Neural cell (in vitro differentiated cells): ENCODE data around the gene OSR1. TPM values are rescaled to one million over a fixed set of nuclear protein-coding genes. Genes with fewer than 3 reads are reported as not detected.

Source experiments
- H2AFZ ChIP-seq: fragments of 200-600, 300-800 bp; sonication (generic), shearing (Covaris generic); 2 replicates; pipeline ENCODE4 v1.6.0; 2014; ENCODE audit warnings: low read depth, mild to moderate bottlenecking, antibody characterized with exemption, low read length, moderate library complexity
- H3F3A ChIP-seq: fragments of 200-600 bp; shearing (Covaris generic); 2 replicates; pipeline ENCODE4 v1.6.1; 2016; ENCODE audit warnings: mild to moderate bottlenecking, moderate library complexity, mixed read lengths, antibody characterized with exemption, low read length; ENCODE audit not compliant: insufficient read depth, poor library complexity, severe bottlenecking
- H3K27ac ChIP-seq: fragments of 200-600, 300-800 bp; sonication (generic), shearing (Covaris generic); 2 replicates; pipeline ENCODE4 v1.5.1; 2014; ENCODE audit warnings: mild to moderate bottlenecking, low read length, moderate library complexity
- H3K27me3 ChIP-seq: fragments of 300-800, 200-600 bp; sonication (generic), shearing (Covaris generic); 2 replicates; pipeline ENCODE4 v1.6.0; 2014; ENCODE audit warnings: mild to moderate bottlenecking, low read depth, low read length, moderate library complexity; ENCODE audit not compliant: insufficient read depth
- H3K36me3 ChIP-seq: fragments of 300-800, 200-600 bp; sonication (generic), shearing (Covaris generic); 2 replicates; pipeline ENCODE4 v1.5.1; 2014; ENCODE audit warnings: mild to moderate bottlenecking, antibody characterized with exemption, low read length, moderate library complexity; ENCODE audit not compliant: insufficient read depth
- H3K4me2 ChIP-seq: fragments of 300-800, 200-600 bp; sonication (generic), shearing (Covaris generic); 2 replicates; pipeline ENCODE4 v1.6.0; 2014; ENCODE audit warnings: mild to moderate bottlenecking, low read length
- H3K4me3 ChIP-seq: fragments of 300-800, 200-600 bp; sonication (generic), shearing (Covaris generic); 2 replicates; pipeline ENCODE4 v1.5.1; 2014; ENCODE audit warnings: mild to moderate bottlenecking, low read length, moderate library complexity
- H3K79me2 ChIP-seq: fragments of 200-600 bp; shearing (Covaris generic); replicated peaks from 2 replicates; pipeline ENCODE4 v1.6.0; 2014; ENCODE audit warnings: mild to moderate bottlenecking, low read length, moderate library complexity; ENCODE audit not compliant: insufficient read depth
- H3K9ac ChIP-seq: fragments of 300-800, 200-600 bp; sonication (generic), shearing (Covaris generic); 2 replicates; pipeline ENCODE4 v1.6.1; 2016; ENCODE audit warnings: mild to moderate bottlenecking, low read length, mixed read lengths
- H3K9me2 ChIP-seq: fragments of 200-600 bp; shearing (Covaris generic); 2 replicates; pipeline ENCODE4 v1.6.1; 2016; ENCODE audit warnings: mild to moderate bottlenecking, low read length, mixed read lengths; ENCODE audit not compliant: insufficient read depth
- H3K9me3 ChIP-seq: fragments of 200-600, 300-800 bp; sonication (generic), shearing (Covaris generic); 2 replicates; pipeline ENCODE4 v1.6.1; 2016; ENCODE audit warnings: mild to moderate bottlenecking, mixed run types, low read length, moderate library complexity, mixed read lengths
- H4K20me1 ChIP-seq: fragments of 200-600 bp; shearing (Covaris generic); 2 replicates; pipeline ENCODE4 v1.6.1; 2016; ENCODE audit warnings: mild to moderate bottlenecking, mixed run types; ENCODE audit not compliant: insufficient read depth
- EP300 ChIP-seq: fragments of 450-650 bp; conservative IDR thresholded peaks from 2 replicates; pipeline ENCODE4 v1.6.1; 2014; ENCODE audit warnings: antibody characterized with exemption, mild to moderate bottlenecking, moderate library complexity; ENCODE audit not compliant: poor library complexity, severe bottlenecking
- EZH2 ChIP-seq: fragments of 200-600, 300-800 bp; shearing (Covaris generic), sonication (generic); IDR thresholded peaks from 2 replicates; pipeline ENCODE4 v1.6.1; 2014; ENCODE audit warnings: antibody characterized with exemption, low read length, borderline replicate concordance, mild to moderate bottlenecking; ENCODE audit not compliant: insufficient read depth, poor library complexity, severe bottlenecking
- MXI1 ChIP-seq: fragments of 450-650 bp; conservative IDR thresholded peaks from 2 replicates; pipeline ENCODE4 v1.6.1; 2014; ENCODE audit warnings: antibody characterized with exemption, mild to moderate bottlenecking; ENCODE audit not compliant: poor library complexity, severe bottlenecking
- POLR2AphosphoS5 ChIP-seq: IDR thresholded peaks from 2 replicates; pipeline ENCODE4 v1.6.1; 2012
- RAD21 ChIP-seq: fragments of 450-650 bp; conservative IDR thresholded peaks from 2 replicates; pipeline ENCODE4 v1.6.1; 2014; ENCODE audit warnings: antibody characterized with exemption, mild to moderate bottlenecking, moderate library complexity
- SMC3 ChIP-seq: fragments of 450-650 bp; conservative IDR thresholded peaks from 2 replicates; pipeline ENCODE4 v1.6.1; 2014; ENCODE audit warnings: antibody characterized with exemption, mild to moderate bottlenecking, moderate library complexity; ENCODE audit not compliant: poor library complexity
- TAF1 ChIP-seq: IDR thresholded peaks from 2 replicates; pipeline ENCODE4 v1.6.1; 2012; ENCODE audit warnings: low read depth
- polyA plus RNA-seq: library from polyadenylated mRNA; depleted of rRNA; stranded (reverse); fragments of >200 nt; gene quantifications from 2 replicates; pipeline ENCODE4 v1.2.3, GENCODE V29; 2014
- TF ChIP-seq, protein P1 (sequence below): fragments of 450-650 bp; IDR thresholded peaks from 2 replicates; pipeline ENCODE4 v1.5.1; 2014; ENCODE audit warnings: antibody characterized with exemption, mild to moderate bottlenecking, moderate library complexity; ENCODE audit not compliant: poor library complexity, severe bottlenecking
- TF ChIP-seq, protein P2 (sequence below): IDR thresholded peaks from 2 replicates; pipeline ENCODE4 v1.6.1; 2012; ENCODE audit warnings: borderline replicate concordance

Gene OSR1
- polyA plus RNA-seq, 1 donor from 2014 or later, result not detected

DNA sequence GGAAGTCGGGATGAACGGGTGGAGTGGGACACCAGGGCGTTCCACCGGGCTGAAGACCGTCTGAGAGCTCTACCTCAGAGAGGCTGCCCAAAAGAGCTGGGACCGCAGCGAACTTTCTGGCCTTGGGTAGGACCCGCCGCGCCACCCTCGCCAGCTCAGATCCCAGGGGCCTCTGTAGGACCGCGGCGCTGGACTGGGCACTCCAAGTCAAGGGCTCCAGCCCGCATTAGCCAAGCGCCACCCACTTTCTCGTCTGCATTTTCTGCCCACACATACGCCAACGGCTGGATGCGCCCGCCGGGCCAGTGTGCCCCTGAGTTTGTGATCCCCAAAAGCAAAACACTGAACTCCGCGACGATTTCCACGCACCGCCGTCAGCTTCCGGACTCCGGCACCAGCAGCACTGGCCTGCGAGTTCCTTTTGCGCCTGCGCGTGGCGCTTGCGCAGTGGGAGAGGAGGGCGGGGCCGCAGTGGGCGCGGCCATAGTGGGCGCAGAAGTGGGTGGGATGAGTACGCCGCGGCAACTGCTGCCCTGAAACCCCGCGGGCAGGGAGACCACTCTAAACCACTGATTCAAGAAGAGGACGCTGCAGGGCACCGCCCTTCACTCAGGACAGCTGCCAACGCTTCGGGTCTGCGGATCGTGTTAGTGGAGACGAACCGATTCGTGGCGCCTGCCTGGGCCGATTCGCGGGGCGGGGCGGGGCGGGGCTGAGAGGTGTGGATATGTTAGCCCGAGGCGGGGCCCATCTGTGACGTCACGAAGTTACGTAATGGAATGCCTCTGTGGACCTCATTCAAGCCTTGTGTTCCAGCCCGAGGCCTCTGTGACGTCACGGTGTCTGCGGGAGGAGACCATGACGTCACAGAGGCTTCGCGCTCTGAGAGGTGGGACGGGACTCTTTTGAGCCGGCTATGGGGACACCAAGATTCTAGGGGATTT lies 10.5 kb downstream of the OSR1 start:
- Histone ChIP-seq H3K27ac (peak overlapping the region; percentile 78), H2AFZ (peak overlapping the region; percentile 56), H3K27me3 (peaks cover 44% of the 10 kb centered on the region), H3K9me3 (no peaks in the 10 kb centered on the region), H3F3A (no peaks in the 10 kb centered on the region), H3K4me3 (peak overlapping the region; percentile 74), H3K79me2 (peaks cover 3% of the 10 kb centered on the region), H3K4me2 (peak overlapping the region; percentile 77), H3K9ac (peak overlapping the region; percentile 81), H3K9me2 (no peaks in the 10 kb centered on the region), H3K36me3 (no peaks in the 10 kb centered on the region), H4K20me1 (no peaks in the 10 kb centered on the region)
- TF ChIP-seq SMC3 (peak; percentile 61), POLR2AphosphoS5 (peak; percentile 85), MXI1 (peak; percentile 75), RAD21 (peak; percentile 67), EZH2 (no peak), EP300 (no peak), TAF1 (peak; percentile 40)
- TF ChIP-seq, protein P1, sequence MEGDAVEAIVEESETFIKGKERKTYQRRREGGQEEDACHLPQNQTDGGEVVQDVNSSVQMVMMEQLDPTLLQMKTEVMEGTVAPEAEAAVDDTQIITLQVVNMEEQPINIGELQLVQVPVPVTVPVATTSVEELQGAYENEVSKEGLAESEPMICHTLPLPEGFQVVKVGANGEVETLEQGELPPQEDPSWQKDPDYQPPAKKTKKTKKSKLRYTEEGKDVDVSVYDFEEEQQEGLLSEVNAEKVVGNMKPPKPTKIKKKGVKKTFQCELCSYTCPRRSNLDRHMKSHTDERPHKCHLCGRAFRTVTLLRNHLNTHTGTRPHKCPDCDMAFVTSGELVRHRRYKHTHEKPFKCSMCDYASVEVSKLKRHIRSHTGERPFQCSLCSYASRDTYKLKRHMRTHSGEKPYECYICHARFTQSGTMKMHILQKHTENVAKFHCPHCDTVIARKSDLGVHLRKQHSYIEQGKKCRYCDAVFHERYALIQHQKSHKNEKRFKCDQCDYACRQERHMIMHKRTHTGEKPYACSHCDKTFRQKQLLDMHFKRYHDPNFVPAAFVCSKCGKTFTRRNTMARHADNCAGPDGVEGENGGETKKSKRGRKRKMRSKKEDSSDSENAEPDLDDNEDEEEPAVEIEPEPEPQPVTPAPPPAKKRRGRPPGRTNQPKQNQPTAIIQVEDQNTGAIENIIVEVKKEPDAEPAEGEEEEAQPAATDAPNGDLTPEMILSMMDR, result no peak
- TF ChIP-seq, protein P2, sequence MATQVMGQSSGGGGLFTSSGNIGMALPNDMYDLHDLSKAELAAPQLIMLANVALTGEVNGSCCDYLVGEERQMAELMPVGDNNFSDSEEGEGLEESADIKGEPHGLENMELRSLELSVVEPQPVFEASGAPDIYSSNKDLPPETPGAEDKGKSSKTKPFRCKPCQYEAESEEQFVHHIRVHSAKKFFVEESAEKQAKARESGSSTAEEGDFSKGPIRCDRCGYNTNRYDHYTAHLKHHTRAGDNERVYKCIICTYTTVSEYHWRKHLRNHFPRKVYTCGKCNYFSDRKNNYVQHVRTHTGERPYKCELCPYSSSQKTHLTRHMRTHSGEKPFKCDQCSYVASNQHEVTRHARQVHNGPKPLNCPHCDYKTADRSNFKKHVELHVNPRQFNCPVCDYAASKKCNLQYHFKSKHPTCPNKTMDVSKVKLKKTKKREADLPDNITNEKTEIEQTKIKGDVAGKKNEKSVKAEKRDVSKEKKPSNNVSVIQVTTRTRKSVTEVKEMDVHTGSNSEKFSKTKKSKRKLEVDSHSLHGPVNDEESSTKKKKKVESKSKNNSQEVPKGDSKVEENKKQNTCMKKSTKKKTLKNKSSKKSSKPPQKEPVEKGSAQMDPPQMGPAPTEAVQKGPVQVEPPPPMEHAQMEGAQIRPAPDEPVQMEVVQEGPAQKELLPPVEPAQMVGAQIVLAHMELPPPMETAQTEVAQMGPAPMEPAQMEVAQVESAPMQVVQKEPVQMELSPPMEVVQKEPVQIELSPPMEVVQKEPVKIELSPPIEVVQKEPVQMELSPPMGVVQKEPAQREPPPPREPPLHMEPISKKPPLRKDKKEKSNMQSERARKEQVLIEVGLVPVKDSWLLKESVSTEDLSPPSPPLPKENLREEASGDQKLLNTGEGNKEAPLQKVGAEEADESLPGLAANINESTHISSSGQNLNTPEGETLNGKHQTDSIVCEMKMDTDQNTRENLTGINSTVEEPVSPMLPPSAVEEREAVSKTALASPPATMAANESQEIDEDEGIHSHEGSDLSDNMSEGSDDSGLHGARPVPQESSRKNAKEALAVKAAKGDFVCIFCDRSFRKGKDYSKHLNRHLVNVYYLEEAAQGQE, result peak; percentile 47

DNA sequence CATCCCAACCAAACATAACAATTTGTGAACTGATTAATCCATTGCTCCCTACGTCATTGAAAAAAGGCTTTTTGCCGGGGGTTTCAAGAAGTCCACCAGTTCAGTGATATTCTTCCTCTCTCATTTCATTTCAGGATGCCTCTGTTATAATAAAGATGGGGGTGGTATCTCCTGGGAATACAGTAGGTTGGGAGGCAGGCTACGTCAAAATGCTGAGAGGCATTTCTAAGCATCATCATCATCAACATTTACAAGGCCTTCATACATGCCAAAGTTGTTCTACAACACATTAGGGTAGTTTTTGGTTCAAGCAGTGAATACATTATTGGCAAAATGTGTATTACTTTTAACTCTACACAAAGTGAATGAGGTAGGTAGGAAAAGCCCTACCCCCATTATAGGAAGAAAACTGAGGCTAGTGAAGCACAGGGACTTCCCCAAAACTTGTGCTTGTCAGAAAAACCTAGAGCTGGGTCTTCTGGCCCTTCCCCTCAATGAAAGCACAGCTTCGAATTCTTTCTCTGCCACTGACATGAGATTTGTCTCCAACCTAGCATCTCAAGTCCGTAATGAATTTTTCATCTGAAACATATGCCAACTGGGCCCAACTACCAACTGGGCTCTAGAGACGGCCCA lies 11.3 kb downstream of the OSR1 start:
- Histone ChIP-seq H4K20me1 (no peaks in the 10 kb centered on the region), H2AFZ (peak overlapping the region; percentile 56), H3K9me2 (no peaks in the 10 kb centered on the region), H3K9ac (peak overlapping the region; percentile 81), H3K4me3 (peak overlapping the region; percentile 74), H3K4me2 (peak overlapping the region; percentile 77), H3K27me3 (peaks cover 36% of the 10 kb centered on the region), H3F3A (no peaks in the 10 kb centered on the region), H3K79me2 (peaks cover 3% of the 10 kb centered on the region), H3K9me3 (no peaks in the 10 kb centered on the region), H3K36me3 (no peaks in the 10 kb centered on the region), H3K27ac (no peak overlapping the region)
- TF ChIP-seq, protein P2, result no peak
- TF ChIP-seq POLR2AphosphoS5 (no peak), EZH2 (no peak), RAD21 (no peak), SMC3 (no peak), TAF1 (no peak), MXI1 (no peak), EP300 (no peak)
- TF ChIP-seq, protein P1, result no peak
